Kidney epithelial cell (primary cell): ENCODE data around the gene DOCK4. TPM values are rescaled to one million over a fixed set of nuclear protein-coding genes. Genes with fewer than 3 reads are reported as not detected.

Experiments used
- DNase-seq: peaks from one replicate; pipeline ENCODE4 v3.0.0-alpha.2; 2010; ENCODE audit warnings: low read depth
- H3K27me3 ChIP-seq: 2 replicates; pipeline ENCODE4 v1.6.0; 2011; ENCODE audit warnings: low read length; ENCODE audit not compliant: control insufficient read depth, insufficient read depth
- H3K36me3 ChIP-seq: 2 replicates; pipeline ENCODE4 v1.5.1; 2011; ENCODE audit warnings: low read length; ENCODE audit not compliant: control insufficient read depth, insufficient read depth
- H3K4me3 ChIP-seq: 2 replicates; pipeline ENCODE4 v1.5.1; 2011; ENCODE audit warnings: low read depth, mild to moderate bottlenecking, control low read depth, low read length
- CTCF ChIP-seq: IDR thresholded peaks from 2 replicates; pipeline ENCODE4 v1.5.1; 2011; ENCODE audit warnings: mild to moderate bottlenecking, moderate library complexity, low read length, control low read depth, inconsistent platforms; ENCODE audit not compliant: insufficient read depth, poor library complexity, severe bottlenecking
- total RNA-seq: library from RNA; depleted of rRNA; stranded (reverse); fragments of >200 nt; gene quantifications from 2 replicates; pipeline ENCODE4 v1.2.3, GENCODE V29; 2015

DOCK4 gene
- total RNA-seq, 1 donor from 2014 or later = 16.8 TPM

GRCh38 chr7:112045222-112045621 lies 161.0 kb downstream of the DOCK4 start:
- no peak for TF ChIP-seq CTCF
- DNase-seq = no peak
- no peak overlapping the region for H3K4me3 ChIP-seq
- no peaks in the 10 kb centered on the region for H3K27me3 ChIP-seq
- no peaks in the 10 kb centered on the region for H3K36me3 ChIP-seq

GRCh38 chr7:112042631-112043030 lies 163.6 kb downstream of the DOCK4 start:
- no peak for TF ChIP-seq CTCF
- no peak overlapping the region for H3K4me3 ChIP-seq
- DNase-seq = no peak
- no peaks in the 10 kb centered on the region for H3K36me3 ChIP-seq
- H3K27me3 ChIP-seq = no peaks in the 10 kb centered on the region

GRCh38 chr7:112038353-112038752 lies 167.8 kb downstream of the DOCK4 start:
- Histone ChIP-seq H3K36me3 (no peaks in the 10 kb centered on the region), H3K27me3 (no peaks in the 10 kb centered on the region), H3K4me3 (no peak overlapping the region)
- no peak for DNase-seq
- TF ChIP-seq CTCF = no peak

- Histone ChIP-seq H3K27me3 (no peaks in the 10 kb centered on the region), H3K4me3 (no peak overlapping the region), H3K36me3 (no peaks in the 10 kb centered on the region)
- DNase-seq = no peak
- TF ChIP-seq CTCF = no peak
These were observed 170.1 kb downstream of the DOCK4 start for GRCh38 chr7:112036071-112036470.

GRCh38 chr7:112031689-112032088 lies 174.5 kb downstream of the DOCK4 start:
- TF ChIP-seq CTCF = no peak
- no peak overlapping the region for H3K4me3 ChIP-seq
- H3K36me3 ChIP-seq = no peaks in the 10 kb centered on the region

GRCh38 chr7:112025556-112025955 lies 180.6 kb downstream of the DOCK4 start:
- H3K27me3 ChIP-seq = no peaks in the 10 kb centered on the region
- no peaks in the 10 kb centered on the region for H3K36me3 ChIP-seq
- no peak for TF ChIP-seq CTCF
- no peak overlapping the region for H3K4me3 ChIP-seq
- no peak for DNase-seq

More at GRCh38 chr7:112031689-112032088, 174.5 kb downstream of the DOCK4 start:
- no peaks in the 10 kb centered on the region for H3K27me3 ChIP-seq
- no peak for DNase-seq
